ENCODE measurements around the gene MGMT. TPM values are rescaled to one million over a fixed set of nuclear protein-coding genes. Genes with fewer than 3 reads are reported as not detected.

The MGMT gene
- total RNA-seq, 6 experiments from 2014 or later, result 36.5 to 53.4 (median 42.3) TPM

DNA sequence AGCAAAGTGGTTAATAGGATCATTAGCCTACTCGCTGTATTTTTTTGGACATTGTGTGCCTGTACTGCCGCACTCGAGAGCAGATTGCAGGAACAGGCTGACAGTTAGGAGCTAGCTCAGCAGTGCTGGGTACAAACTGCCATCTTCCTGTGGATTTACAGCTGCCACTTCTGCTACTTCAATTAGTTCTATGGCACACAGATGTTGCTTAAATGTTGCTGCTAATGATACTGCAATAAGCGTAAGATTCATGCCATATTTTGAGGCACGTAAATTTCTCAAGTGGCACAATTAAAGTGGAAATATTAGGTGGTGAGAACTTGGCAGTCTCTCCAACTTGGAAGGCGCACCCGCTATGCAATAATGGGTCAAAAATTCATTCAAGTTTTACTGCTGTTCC, 325.1 kb downstream of the MGMT start:
- Histone ChIP-seq H3K27me3 (no peaks in the 10 kb centered on the region), H3K9me3 (no peaks in the 10 kb centered on the region), H3K36me3 (no peaks in the 10 kb centered on the region), H3K4me1 (no peaks in the 10 kb centered on the region), H3K4me3 (no peak overlapping the region), H3K27ac (no peak overlapping the region)
- TF ChIP-seq, protein P1, sequence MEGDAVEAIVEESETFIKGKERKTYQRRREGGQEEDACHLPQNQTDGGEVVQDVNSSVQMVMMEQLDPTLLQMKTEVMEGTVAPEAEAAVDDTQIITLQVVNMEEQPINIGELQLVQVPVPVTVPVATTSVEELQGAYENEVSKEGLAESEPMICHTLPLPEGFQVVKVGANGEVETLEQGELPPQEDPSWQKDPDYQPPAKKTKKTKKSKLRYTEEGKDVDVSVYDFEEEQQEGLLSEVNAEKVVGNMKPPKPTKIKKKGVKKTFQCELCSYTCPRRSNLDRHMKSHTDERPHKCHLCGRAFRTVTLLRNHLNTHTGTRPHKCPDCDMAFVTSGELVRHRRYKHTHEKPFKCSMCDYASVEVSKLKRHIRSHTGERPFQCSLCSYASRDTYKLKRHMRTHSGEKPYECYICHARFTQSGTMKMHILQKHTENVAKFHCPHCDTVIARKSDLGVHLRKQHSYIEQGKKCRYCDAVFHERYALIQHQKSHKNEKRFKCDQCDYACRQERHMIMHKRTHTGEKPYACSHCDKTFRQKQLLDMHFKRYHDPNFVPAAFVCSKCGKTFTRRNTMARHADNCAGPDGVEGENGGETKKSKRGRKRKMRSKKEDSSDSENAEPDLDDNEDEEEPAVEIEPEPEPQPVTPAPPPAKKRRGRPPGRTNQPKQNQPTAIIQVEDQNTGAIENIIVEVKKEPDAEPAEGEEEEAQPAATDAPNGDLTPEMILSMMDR (IDR thresholded peaks at IDR 0.05), result no peak
- no peak for TF ChIP-seq POLR2A (IDR thresholded peaks at IDR 0.05)
- 87% methylated on average over 7 of the region's 7 CpGs for WGBS (ENCODE audit: insufficient coverage, low coverage, low lambda C conversion rate, missing lambda C conversion rate)
- intact Hi-C loops (cut with DNase I), result no loop called here
- DNase-seq (no peak), ATAC-seq (no peak)

DNA sequence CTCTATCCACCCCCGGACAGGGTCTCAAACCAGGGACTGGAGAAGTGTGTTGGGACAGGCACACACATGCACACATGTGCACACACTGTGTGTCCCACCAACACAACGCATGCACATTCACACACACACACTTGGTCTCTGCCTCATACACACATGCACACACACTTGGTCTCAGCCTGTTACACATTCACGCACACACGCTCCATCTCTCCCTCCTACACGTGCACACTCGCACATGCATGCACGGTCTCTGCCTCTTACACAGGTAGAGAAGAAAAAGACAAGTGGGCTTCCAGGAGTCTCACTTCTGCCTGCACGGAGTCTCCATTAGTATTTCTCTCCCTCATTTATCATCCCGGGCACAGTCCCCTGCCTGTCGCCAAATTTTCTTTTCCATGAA, 325.8 kb downstream of the MGMT start:
- intact Hi-C loops (cut with DNase I), result no loop called here
- no peak for TF ChIP-seq POLR2A (IDR thresholded peaks at IDR 0.05)
- TF ChIP-seq, protein P1 (IDR thresholded peaks at IDR 0.05), result no peak
- Histone ChIP-seq H3K4me3 (no peak overlapping the region), H3K36me3 (no peaks in the 10 kb centered on the region), H3K4me1 (no peaks in the 10 kb centered on the region), H3K9me3 (no peaks in the 10 kb centered on the region), H3K27ac (no peak overlapping the region), H3K27me3 (no peaks in the 10 kb centered on the region)
- DNase-seq (no peak), ATAC-seq (no peak)
- 89% methylated on average over 3 of the region's 10 CpGs for WGBS (ENCODE audit: insufficient coverage, low coverage, low lambda C conversion rate, missing lambda C conversion rate)

DNA sequence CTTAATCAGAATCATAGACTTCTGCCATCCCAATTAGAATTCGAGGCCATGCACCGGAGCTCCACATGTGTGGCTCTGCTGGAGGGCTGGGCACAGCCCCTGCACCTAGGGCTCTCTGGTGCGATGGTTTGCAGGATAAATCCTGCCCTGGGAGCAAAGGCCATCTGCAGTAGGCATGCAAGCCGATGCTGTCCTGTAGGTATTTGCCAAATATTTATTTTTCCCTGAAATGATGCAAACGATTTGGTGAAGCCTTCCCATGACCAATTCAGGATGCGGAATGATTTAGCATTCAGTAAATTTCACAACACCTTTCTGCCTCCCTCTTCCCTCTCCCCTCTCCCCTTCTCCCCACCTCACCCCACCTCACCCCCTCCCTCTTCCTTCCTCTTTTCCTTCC, 326.4 kb downstream of the MGMT start:
- WGBS (ENCODE audit: insufficient coverage, low coverage, low lambda C conversion rate, missing lambda C conversion rate), result 71% methylated on average over 5 of the region's 6 CpGs
- intact Hi-C loops (cut with DNase I), result no loop called here
- Histone ChIP-seq H3K4me1 (no peaks in the 10 kb centered on the region), H3K27ac (no peak overlapping the region), H3K4me3 (no peak overlapping the region), H3K36me3 (no peaks in the 10 kb centered on the region), H3K27me3 (no peaks in the 10 kb centered on the region), H3K9me3 (no peaks in the 10 kb centered on the region)
- TF ChIP-seq, protein P1 (IDR thresholded peaks at IDR 0.05), result no peak
- TF ChIP-seq POLR2A (IDR thresholded peaks at IDR 0.05), result no peak
- ATAC-seq, result peak; percentile 81 to 97 (median 88)
- no peak for DNase-seq

DNA sequence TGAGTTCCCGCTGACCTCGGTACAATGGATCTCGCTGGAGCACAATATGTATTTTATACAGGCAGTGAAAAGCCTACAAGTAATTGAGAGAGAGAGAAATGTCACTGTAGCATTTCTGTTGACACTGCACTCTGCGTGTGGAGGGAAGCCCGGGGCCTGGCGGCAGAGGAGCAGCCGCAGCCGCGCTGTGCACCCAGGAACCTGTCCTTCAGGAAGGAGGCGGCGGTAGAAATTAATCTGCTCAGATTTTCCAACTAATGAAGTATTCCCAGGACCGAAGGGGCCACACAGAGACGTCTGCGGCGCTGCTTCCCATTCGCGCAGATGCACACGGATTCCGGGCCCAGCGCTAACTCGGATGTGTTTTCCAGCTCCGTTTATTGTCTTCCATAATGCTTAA, 327.0 kb downstream of the MGMT start:
- intact Hi-C loops (cut with DNase I), result no loop called here
- 92% methylated on average over 17 of the region's 22 CpGs for WGBS (ENCODE audit: insufficient coverage, low coverage, low lambda C conversion rate, missing lambda C conversion rate)

More for the DNA sequence above, 327.0 kb downstream of the MGMT start:
- TF ChIP-seq, protein P1 (IDR thresholded peaks at IDR 0.05), result no peak
- TF ChIP-seq POLR2A (IDR thresholded peaks at IDR 0.05), result no peak
- Histone ChIP-seq H3K36me3 (no peaks in the 10 kb centered on the region), H3K4me3 (no peak overlapping the region), H3K9me3 (no peaks in the 10 kb centered on the region), H3K27ac (no peak overlapping the region), H3K4me1 (no peaks in the 10 kb centered on the region), H3K27me3 (no peaks in the 10 kb centered on the region)
- ATAC-seq, result no peak
- DNase-seq, result no peak
